Gastrocnemius medialis (tissue), 4 donors: ENCODE data around the gene SHPK.

ENCODE experiments used
- POLR2A ChIP-seq, 2 donors: fragments of 450-650 bp; IDR thresholded peaks; one replicate each; pipeline ENCODE4 v1.6.1; 2017; ENCODE audit warnings: antibody characterized with exemption in 2 of 2, mild to moderate bottlenecking in 2 of 2, moderate library complexity in 2 of 2
- TF ChIP-seq, protein P1 (sequence below), 5 experiments: fragments of 450-650 bp in 3 of 5; fragments of 200-600 bp in 2 of 5; sonication (generic) in 2 of 5; IDR thresholded peaks in 4 of 5; conservative IDR thresholded peaks in 1 of 5; 1 replicate in 4 of 5; 2 replicates in 1 of 5; pipeline ENCODE4 v1.5.1; 2016 to 2019; ENCODE audit warnings: antibody characterized with exemption in 5 of 5, mild to moderate bottlenecking in 3 of 5, moderate library complexity in 3 of 5

DNA sequence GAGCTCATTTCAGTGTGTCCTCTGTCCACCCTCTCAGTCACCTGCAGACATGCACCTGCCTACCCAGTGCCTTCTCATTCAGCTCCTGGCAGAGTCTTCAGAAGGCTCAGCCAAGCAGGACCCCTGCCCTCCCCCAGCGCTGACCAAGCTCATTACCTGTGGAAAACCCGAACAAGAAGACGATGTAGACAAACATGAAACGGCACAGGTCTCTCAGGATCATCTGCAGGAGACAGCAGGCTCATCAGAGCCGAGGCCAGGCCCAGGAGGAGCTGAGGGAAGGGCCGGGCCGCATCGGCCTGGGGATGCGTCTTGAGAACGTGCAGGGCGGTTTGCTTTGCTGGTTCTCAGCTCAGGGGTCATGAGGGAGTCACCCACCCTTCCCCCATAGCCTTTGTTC is 59.1 kb downstream of the SHPK start:
- TF ChIP-seq, protein P1, sequence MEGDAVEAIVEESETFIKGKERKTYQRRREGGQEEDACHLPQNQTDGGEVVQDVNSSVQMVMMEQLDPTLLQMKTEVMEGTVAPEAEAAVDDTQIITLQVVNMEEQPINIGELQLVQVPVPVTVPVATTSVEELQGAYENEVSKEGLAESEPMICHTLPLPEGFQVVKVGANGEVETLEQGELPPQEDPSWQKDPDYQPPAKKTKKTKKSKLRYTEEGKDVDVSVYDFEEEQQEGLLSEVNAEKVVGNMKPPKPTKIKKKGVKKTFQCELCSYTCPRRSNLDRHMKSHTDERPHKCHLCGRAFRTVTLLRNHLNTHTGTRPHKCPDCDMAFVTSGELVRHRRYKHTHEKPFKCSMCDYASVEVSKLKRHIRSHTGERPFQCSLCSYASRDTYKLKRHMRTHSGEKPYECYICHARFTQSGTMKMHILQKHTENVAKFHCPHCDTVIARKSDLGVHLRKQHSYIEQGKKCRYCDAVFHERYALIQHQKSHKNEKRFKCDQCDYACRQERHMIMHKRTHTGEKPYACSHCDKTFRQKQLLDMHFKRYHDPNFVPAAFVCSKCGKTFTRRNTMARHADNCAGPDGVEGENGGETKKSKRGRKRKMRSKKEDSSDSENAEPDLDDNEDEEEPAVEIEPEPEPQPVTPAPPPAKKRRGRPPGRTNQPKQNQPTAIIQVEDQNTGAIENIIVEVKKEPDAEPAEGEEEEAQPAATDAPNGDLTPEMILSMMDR (IDR thresholded peaks at IDR 0.05 in 4 of 5, conservative IDR thresholded peaks at IDR 0.05 in 1 of 5): no peak
- no peak for TF ChIP-seq POLR2A (IDR thresholded peaks at IDR 0.05)
